DMS153 treated with DMSO at 0.1 percent for 48 hours (cell line): ENCODE results near the gene RAB44.

Experiments used
- DNase-seq: peaks from one replicate; lab custom pipeline; 2025; ENCODE audit not compliant: unreplicated experiment; lab: John Stamatoyannopoulos, UW

RAB44 gene

GRCh38 chr6:36730424-36731380, 33.1 kb downstream of the RAB44 start:
- DNase-seq, result no peak

GRCh38 chr6:36731622-36732310, 34.1 kb downstream of the RAB44 start:
- DNase-seq, result no peak

GRCh38 chr6:36733300-36733699, 35.7 kb downstream of the RAB44 start:
- DNase-seq, result no peak

- DNase-seq, result no peak
Measured at GRCh38 chr6:36734486-36735060, 36.9 kb downstream of the RAB44 start.

GRCh38 chr6:36735110-36736071, 37.8 kb downstream of the RAB44 start:
- no peak for DNase-seq

- no peak for DNase-seq
Measured at GRCh38 chr6:36737043-36737785, 39.6 kb downstream of the RAB44 start.

GRCh38 chr6:36738108-36738507, 40.5 kb downstream of the RAB44 start:
- no peak for DNase-seq

- no peak for DNase-seq
Measured at GRCh38 chr6:36739947-36740817, 42.6 kb downstream of the RAB44 start.

GRCh38 chr6:36740818-36741179, 43.2 kb downstream of the RAB44 start:
- no peak for DNase-seq

- DNase-seq, result no peak
Measured at GRCh38 chr6:36742146-36742545, 44.5 kb downstream of the RAB44 start.

- no peak for DNase-seq
Measured at GRCh38 chr6:36743032-36743431, 45.4 kb downstream of the RAB44 start.

- DNase-seq, result no peak
Measured at GRCh38 chr6:36743538-36744303, 46.1 kb downstream of the RAB44 start.

- no peak for DNase-seq
Measured at GRCh38 chr6:36744304-36744673, 46.7 kb downstream of the RAB44 start.

- no peak for DNase-seq
Measured at GRCh38 chr6:36745283-36745682, 47.7 kb downstream of the RAB44 start.

- no peak for DNase-seq
Measured at GRCh38 chr6:36745836-36746235, 48.2 kb downstream of the RAB44 start.

GRCh38 chr6:36746251-36746650, 48.6 kb downstream of the RAB44 start:
- DNase-seq, result no peak

GRCh38 chr6:36749829-36750489, 52.3 kb downstream of the RAB44 start:
- DNase-seq, result no peak

- DNase-seq, result no peak
Measured at GRCh38 chr6:36751091-36751490, 53.5 kb downstream of the RAB44 start.
